Embryonic facial prominence (tissue), 1 donor: ENCODE results near the gene DOCK11.
"Not testable (repeated sequence)": the region's sequence is repeated elsewhere in the genome, so short reads cannot be mapped to it uniquely, and the experiment has no call there.

Source experiments
- DNase-seq: peaks from one replicate; pipeline ENCODE4 v3.0.0-alpha.2; 2016; ENCODE audit errors: extremely low spot score

Gene DOCK11

GRCh38 chrX:118570209-118570608, 74.6 kb downstream of the DOCK11 start:
- no peak for DNase-seq

GRCh38 chrX:118571836-118572235, 76.2 kb downstream of the DOCK11 start:
- no peak for DNase-seq

DNA sequence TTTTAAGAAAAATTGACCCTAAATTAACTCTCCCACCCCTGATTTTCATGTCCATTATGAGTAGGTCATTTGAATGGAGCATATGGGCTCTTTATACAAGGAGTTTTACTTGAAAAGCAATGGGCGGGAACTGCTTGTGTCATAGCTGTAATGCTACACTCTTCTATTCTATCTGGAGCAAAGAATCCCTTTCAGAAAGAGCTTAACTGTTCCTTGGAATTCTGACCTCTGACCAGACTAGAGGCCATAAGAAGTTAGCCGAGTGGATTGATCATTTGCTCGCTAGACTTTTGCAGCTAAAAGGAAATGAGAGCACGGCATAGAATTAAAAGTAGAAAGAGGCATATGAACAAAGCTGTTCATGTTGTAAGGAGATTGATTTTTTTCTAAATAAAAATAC, 79.1 kb downstream of the DOCK11 start:
- no peak for DNase-seq

- DNase-seq: no peak
Observed at GRCh38 chrX:118577041-118577440, 81.4 kb downstream of the DOCK11 start.

- no peak for DNase-seq
Observed at GRCh38 chrX:118579417-118579816, 83.8 kb downstream of the DOCK11 start.

DNA sequence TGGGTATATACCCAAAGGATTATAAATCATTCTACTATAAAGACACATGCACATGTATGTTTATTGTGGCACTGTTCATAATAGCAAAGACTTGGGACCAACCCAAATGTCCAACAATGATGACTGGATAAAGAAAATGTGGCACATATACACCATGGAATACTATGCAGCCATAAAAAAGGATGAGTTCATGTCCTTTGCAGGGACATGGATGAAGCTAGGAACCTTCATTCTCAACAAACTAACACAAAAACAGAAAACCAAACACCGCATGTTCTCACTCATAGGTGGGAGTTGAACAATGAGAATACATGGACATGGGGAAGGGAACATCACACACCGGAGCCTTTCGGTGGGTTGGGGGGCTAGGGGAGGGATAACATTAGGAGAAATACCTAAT, 87.3 kb downstream of the DOCK11 start:
- not testable (repeated sequence) for DNase-seq

GRCh38 chrX:118583781-118584180, 88.2 kb downstream of the DOCK11 start:
- no peak for DNase-seq

GRCh38 chrX:118585296-118585695, 89.7 kb downstream of the DOCK11 start:
- DNase-seq: no peak

- DNase-seq: not testable (repeated sequence)
Observed at GRCh38 chrX:118586206-118586605, 90.6 kb downstream of the DOCK11 start.

DNA sequence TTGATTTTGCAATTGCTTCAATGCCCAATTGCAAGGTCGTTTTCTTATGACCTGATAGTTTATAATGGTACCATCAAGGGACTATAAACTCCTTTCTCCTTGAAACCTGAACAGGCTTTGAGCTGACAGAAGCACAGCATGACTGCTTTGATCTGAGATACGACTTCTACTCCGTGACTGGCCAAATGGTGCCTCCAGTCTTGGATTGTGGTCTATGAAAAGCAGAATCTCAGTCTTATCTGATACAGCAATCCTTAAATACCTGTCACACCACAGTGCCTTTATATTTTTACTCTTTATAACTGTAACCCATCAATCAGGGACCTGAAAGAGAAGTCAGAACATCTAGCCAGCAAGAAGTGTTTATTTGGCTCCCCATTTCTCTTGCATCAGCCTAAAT, 93.1 kb downstream of the DOCK11 start:
- DNase-seq: no peak

GRCh38 chrX:118589227-118589626, 93.6 kb downstream of the DOCK11 start:
- no peak for DNase-seq

DNA sequence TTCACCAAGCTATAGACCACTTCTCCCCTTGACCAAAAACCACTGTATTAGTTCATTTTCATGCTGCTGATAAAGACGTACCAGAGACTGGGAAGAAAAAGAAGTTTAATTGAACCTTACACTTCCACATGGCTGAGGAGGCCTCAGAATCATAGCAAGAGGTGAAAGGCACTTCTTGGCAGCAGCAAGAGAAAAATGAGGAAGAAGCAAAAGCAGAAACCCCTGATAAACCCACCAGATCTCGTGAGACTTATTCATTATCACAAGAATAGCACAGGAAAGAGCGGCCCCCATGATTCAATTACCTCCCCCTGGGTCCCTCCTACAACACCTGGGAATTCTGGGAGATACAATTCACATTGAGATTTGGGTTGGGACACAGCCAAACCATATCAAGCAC, 97.8 kb downstream of the DOCK11 start:
- DNase-seq: no peak

DNA sequence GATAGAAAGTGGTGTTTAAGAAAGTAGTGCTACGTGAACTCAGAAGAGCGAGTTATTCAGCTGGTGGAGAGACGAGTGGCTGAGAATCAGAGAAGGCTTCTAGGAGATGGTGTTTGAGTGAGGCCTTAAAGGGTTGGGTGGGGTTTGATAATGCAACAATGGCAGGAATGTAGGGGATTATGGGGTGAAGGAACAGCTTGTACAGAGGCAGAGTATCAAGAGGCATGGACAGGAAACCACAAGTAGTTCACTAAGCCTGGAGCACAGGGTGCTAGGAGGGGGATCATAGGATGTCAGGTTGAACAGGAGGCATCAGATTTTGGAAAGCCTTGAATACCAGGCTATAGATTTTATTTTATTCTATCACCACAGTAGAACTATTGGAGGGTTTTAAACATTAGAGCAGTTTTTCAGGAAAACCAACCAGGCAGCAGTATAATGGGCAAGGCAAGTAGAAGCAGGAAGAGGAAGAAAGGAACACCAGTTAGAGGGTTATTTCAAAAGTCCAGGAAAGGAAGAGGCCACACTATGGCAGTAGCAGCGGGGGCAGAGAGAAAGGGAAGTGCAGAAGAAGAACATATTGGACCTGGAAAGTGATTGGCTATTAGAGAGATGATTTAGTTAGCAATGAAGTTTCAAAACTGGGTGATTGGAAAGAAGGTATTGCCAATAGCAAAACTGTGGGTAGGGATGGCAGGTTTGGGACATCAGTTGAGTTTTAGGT, 99.2 kb downstream of the DOCK11 start:
- DNase-seq: no peak

DNA sequence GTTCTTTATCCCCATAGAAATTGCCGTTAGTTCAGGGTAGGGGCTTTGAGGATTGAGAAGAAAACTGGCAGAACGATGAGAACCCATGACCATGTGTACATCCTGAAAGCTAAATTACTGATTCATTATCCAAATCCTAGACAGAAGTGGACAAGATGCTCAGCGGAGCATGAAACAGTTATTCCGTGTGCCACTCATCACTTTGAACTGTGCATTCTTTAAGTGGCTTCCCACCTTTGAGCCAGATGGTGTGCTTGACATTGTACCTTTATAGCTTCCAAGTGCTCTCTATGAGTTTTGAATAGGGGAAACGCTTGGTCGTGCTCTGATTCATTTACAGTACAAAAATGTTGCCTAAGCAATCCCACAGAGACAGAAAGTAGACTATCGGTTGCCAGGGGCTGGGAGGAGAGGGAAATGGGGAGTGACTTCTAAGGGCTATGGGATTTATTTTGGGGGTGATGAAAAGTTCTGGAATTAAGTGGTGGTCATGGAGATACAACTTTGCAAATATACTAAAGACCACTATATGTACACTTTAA, 100.0 kb downstream of the DOCK11 start:
- DNase-seq: no peak

GRCh38 chrX:118596390-118596789, 100.8 kb downstream of the DOCK11 start:
- DNase-seq: no peak

DNA sequence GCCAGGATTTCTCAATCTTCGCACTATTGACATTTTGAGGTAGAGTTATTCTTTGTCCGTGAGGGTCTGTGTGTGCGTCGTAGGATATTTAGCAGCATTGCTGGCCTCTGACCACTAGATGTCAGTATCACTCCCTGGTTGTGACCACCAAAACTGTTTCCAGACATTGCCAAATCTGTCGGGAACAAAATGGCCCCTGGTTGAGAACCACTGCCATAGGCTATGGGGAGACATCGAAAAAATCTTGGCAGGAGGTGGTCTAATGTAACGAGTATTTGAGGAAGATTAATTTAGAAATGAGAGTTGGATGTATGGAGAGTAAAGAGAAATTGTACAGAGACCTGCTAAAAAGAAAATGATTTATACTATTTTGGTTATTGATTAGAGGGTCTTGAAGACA, 108.4 kb downstream of the DOCK11 start:
- no peak for DNase-seq

DNA sequence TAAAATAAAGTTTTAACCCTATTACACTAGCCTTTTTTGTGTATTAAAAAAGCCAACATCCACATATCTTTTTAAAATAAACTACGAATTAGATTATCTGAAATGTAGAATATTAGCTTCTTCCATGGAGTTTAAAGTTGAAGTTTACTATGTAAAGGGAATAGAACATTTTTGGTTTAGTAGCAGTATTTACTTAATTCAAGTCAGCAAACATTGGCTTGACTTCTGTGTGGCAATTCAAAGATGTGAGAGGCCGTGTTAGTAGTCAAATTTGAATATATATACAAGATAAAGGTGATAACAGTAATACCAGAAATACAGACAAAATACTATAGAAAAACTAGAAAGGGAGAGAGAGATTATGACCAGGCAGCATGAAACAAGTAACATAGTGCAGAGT, 116.7 kb downstream of the DOCK11 start:
- DNase-seq: no peak

- no peak for DNase-seq
Observed at GRCh38 chrX:118614150-118614549, 118.5 kb downstream of the DOCK11 start.

DNA sequence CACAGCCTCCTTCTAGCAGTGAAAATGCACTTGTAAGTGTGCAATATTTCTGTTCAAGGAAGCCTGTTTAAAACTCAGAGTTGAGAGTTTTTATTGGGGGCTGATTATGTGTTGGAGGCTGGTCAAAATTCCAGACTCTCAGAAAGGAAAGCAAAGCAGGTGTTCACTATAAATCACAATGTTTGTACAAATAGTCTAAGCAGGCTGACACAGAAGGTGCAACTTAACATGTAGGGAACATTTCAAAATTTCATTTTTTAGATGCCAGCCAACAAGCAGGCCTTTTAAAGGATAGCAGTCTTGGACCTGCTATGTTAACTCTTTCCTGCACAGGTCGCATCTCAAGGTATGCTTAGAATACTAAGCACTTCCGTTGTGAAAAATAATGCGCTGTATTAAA, 119.5 kb downstream of the DOCK11 start:
- DNase-seq: no peak

DNA sequence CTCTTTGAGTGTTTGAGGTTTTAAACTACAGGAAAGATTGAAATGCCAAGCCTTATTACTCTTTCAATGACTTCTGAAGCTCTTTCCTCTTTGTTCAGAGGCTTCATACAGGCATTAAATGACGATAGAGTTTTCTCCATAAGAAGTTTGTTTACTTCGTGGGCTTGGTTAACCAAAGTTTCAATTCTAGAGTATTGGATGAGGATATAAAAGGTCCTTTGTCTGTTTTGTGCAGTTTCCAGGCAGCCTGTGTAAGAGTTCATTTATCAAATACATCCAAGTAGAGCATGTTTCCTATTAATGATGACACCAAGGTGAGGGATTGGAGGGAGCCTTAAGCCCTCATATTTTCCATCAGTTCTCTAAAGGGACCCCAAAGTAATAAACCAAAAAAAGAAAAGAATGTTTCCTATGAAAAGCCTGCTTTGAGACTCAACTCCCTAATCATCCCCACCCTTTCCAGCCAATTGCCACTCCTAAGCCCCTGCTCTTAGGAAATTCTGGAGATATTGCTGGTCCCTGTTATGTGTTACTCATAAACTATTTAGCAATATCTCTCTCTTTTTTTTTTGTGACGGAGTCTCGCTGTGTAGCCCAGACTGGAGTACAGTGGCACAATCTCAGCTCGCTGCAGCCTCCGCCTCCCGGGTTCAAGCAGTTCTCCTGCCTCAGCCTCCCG, 125.6 kb downstream of the DOCK11 start:
- no peak for DNase-seq

DNA sequence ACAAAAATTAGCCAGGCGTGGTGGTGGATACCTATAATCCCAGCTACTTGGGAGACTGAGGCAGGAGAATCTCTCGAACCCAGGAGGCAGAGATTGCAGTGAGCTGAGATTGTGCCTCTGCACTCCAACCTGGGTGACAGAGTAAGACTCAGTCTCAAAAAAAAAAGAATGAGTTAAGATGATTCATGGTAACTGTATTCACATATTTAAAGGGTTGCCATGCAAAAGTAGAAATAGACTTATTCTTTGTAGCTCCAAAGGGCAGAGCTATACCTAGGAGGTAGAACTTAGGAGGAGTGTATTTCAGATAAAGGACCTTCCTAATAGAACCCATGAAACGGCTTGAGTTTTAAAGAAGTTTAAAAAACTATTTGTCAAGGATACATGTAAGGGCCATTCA, 127.4 kb downstream of the DOCK11 start:
- no peak for DNase-seq

DNA sequence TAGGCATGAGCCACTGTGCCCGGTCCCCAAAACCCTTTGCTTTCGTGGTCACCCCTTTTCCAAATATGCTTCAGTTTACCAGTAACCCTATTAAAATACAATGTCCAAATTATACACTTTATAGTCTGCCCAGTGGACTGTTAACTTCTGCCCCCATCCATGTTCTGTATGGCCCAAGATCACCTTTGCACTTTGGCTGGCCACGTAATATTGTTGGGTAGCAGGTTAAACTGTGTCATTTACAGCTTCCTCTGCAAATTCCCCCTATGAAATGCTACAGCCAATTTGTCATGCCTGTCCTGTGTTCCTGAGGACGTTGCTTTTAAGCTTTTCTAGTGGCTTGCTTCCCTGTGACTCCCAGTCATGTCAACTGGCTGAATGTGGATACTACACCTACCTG, 130.7 kb downstream of the DOCK11 start:
- DNase-seq: no peak

- no peak for DNase-seq
Observed at GRCh38 chrX:118627084-118627758, 131.6 kb downstream of the DOCK11 start.
